ENCODE results near the gene TRDMT1. TPM values are rescaled to one million over a fixed set of nuclear protein-coding genes. Genes with fewer than 3 reads are reported as not detected.

The TRDMT1 gene
- polyA plus RNA-seq, 1 donor from 2014 or later = 25.4 TPM

DNA sequence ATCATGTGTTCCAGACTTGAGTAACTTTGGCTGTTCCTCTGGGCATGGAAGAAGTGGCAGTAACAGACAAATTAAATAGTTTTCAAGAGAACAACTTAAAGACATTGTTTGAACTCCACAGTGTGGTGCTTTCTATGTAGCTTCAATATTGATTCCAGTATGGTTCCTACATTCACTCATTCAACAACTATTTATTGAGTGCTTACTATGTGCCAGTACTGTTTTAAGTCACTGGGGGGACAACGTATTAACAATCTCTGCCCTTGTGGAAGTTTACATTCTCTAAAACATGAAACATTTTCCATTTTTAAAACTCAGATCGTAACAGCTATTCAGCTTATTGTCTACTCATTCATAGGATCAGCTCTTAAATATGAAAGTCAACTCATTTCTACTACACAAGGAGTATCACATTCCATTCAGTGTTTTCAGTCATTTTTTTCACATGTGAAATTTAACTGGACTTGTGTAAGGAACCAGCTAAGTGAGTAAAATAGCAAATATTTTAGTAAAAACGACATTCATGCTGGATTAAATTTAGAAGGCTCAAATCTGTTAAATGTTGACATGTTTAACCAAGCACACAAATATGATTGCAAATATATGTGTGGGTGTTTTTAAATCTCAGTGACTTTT, 58.3 kb downstream of the TRDMT1 start:
- no peaks in the 10 kb centered on the region for H3K9me3 ChIP-seq (ENCODE audit: low read length)
- TF ChIP-seq, protein P1, sequence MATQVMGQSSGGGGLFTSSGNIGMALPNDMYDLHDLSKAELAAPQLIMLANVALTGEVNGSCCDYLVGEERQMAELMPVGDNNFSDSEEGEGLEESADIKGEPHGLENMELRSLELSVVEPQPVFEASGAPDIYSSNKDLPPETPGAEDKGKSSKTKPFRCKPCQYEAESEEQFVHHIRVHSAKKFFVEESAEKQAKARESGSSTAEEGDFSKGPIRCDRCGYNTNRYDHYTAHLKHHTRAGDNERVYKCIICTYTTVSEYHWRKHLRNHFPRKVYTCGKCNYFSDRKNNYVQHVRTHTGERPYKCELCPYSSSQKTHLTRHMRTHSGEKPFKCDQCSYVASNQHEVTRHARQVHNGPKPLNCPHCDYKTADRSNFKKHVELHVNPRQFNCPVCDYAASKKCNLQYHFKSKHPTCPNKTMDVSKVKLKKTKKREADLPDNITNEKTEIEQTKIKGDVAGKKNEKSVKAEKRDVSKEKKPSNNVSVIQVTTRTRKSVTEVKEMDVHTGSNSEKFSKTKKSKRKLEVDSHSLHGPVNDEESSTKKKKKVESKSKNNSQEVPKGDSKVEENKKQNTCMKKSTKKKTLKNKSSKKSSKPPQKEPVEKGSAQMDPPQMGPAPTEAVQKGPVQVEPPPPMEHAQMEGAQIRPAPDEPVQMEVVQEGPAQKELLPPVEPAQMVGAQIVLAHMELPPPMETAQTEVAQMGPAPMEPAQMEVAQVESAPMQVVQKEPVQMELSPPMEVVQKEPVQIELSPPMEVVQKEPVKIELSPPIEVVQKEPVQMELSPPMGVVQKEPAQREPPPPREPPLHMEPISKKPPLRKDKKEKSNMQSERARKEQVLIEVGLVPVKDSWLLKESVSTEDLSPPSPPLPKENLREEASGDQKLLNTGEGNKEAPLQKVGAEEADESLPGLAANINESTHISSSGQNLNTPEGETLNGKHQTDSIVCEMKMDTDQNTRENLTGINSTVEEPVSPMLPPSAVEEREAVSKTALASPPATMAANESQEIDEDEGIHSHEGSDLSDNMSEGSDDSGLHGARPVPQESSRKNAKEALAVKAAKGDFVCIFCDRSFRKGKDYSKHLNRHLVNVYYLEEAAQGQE (IDR thresholded peaks at IDR 0.05; ENCODE audit: borderline replicate concordance) = no peak
- no peaks in the 10 kb centered on the region for H3K9me2 ChIP-seq (ENCODE audit: insufficient read depth, low read length)
- H4K20me1 ChIP-seq (ENCODE audit: insufficient read depth) = no peaks in the 10 kb centered on the region
- no peaks in the 10 kb centered on the region for H3K36me3 ChIP-seq (ENCODE audit: insufficient read depth, low read length)
- no peak overlapping the region for H3K4me3 ChIP-seq (ENCODE audit: low read length)
- no peak overlapping the region for H2AFZ ChIP-seq (ENCODE audit: low read depth, low read length)
- H3K9ac ChIP-seq (ENCODE audit: low read length) = no peak overlapping the region
- H3K79me2 ChIP-seq (replicated peaks; ENCODE audit: insufficient read depth, low read length) = no peaks in the 10 kb centered on the region
- no peak overlapping the region for H3K27ac ChIP-seq (ENCODE audit: low read length)
- H3F3A ChIP-seq (ENCODE audit: insufficient read depth, low read length, poor library complexity, severe bottlenecking) = no peaks in the 10 kb centered on the region
- H3K4me2 ChIP-seq (ENCODE audit: low read length) = no peak overlapping the region
- H3K27me3 ChIP-seq (ENCODE audit: insufficient read depth, low read depth, low read length) = no peaks in the 10 kb centered on the region

DNA sequence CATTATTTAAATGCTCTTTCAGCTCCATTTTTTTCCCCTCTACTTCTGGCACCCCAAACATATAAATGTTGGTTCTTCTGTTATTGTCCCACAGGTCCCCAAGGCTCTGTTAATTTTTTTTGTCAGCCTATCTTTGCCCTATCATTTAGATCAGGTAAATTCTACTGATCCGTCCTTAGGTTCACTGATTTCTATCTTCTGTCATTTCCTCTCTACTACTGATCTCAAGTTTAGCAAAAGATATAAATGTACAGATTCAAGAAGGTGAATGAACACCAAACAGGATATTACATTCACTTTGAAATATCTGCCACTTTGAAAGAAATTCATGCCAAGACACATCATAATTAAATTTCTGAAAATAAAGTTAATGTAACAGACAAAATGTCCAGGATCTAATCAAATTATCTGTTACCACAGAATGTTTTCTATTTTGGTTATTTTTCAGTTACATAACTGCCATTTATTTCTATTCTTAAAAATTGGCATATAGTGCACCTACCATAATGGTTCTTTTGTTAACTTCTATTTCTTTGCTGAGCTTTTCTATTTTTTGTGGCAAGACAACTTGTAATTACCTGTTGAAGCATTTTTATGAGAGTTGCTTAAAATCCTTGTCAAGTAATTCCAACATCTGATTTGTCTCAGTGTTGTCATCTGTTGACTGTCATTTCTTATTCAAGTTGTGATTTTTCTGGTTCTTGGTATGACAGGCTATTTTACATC, 59.8 kb downstream of the TRDMT1 start:
- Histone ChIP-seq H3K79me2 (replicated peaks; ENCODE audit: insufficient read depth, low read length) (no peaks in the 10 kb centered on the region), H3F3A (ENCODE audit: insufficient read depth, low read length, poor library complexity, severe bottlenecking) (no peaks in the 10 kb centered on the region), H3K4me2 (ENCODE audit: low read length) (no peak overlapping the region), H3K27ac (ENCODE audit: low read length) (no peak overlapping the region), H2AFZ (ENCODE audit: low read depth, low read length) (no peak overlapping the region), H3K9me3 (ENCODE audit: low read length) (no peaks in the 10 kb centered on the region), H3K4me3 (ENCODE audit: low read length) (no peak overlapping the region), H4K20me1 (ENCODE audit: insufficient read depth) (no peaks in the 10 kb centered on the region), H3K36me3 (ENCODE audit: insufficient read depth, low read length) (no peaks in the 10 kb centered on the region), H3K27me3 (ENCODE audit: insufficient read depth, low read depth, low read length) (no peaks in the 10 kb centered on the region), H3K9ac (ENCODE audit: low read length) (no peak overlapping the region), H3K9me2 (ENCODE audit: insufficient read depth, low read length) (no peaks in the 10 kb centered on the region)
- TF ChIP-seq, protein P2, sequence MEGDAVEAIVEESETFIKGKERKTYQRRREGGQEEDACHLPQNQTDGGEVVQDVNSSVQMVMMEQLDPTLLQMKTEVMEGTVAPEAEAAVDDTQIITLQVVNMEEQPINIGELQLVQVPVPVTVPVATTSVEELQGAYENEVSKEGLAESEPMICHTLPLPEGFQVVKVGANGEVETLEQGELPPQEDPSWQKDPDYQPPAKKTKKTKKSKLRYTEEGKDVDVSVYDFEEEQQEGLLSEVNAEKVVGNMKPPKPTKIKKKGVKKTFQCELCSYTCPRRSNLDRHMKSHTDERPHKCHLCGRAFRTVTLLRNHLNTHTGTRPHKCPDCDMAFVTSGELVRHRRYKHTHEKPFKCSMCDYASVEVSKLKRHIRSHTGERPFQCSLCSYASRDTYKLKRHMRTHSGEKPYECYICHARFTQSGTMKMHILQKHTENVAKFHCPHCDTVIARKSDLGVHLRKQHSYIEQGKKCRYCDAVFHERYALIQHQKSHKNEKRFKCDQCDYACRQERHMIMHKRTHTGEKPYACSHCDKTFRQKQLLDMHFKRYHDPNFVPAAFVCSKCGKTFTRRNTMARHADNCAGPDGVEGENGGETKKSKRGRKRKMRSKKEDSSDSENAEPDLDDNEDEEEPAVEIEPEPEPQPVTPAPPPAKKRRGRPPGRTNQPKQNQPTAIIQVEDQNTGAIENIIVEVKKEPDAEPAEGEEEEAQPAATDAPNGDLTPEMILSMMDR (IDR thresholded peaks at IDR 0.05; ENCODE audit: poor library complexity, severe bottlenecking) = no peak
- TF ChIP-seq RAD21 (conservative IDR thresholded peaks at IDR 0.05) (no peak), POLR2AphosphoS5 (IDR thresholded peaks at IDR 0.05) (no peak), SMC3 (conservative IDR thresholded peaks at IDR 0.05; ENCODE audit: poor library complexity) (no peak), MXI1 (conservative IDR thresholded peaks at IDR 0.05; ENCODE audit: poor library complexity, severe bottlenecking) (no peak), EP300 (conservative IDR thresholded peaks at IDR 0.05; ENCODE audit: poor library complexity, severe bottlenecking) (no peak), EZH2 (IDR thresholded peaks at IDR 0.05; ENCODE audit: borderline replicate concordance, insufficient read depth, low read length, poor library complexity, severe bottlenecking) (no peak)
- TF ChIP-seq, protein P1 (IDR thresholded peaks at IDR 0.05; ENCODE audit: borderline replicate concordance) = no peak
